ENCODE results near the gene HAUS6.
"Not testable (repeated sequence)": the region's sequence is repeated elsewhere in the genome, so short reads cannot be mapped to it uniquely, and the experiment has no call there.

Gene HAUS6

GRCh38 chr9:19116107-19116790, 13.5 kb upstream of the HAUS6 start:
- DNase-seq = peak in 1 of 58 donors; percentile 6

GRCh38 chr9:19114680-19115270, 12.1 kb upstream of the HAUS6 start:
- no peak for DNase-seq

- DNase-seq = no peak
Measured at GRCh38 chr9:19113964-19114679, 11.4 kb upstream of the HAUS6 start.

GRCh38 chr9:19113064-19113611, 10.4 kb upstream of the HAUS6 start:
- DNase-seq = not testable (repeated sequence)

GRCh38 chr9:19108038-19108437, 5.3 kb upstream of the HAUS6 start:
- DNase-seq = no peak

GRCh38 chr9:19104515-19105282, 2.0 kb upstream of the HAUS6 start:
- DNase-seq = no peak

GRCh38 chr9:19102181-19102630, 498 bp downstream of the HAUS6 start:
- peak in 5 of 58 donors; percentile 19 to 45 (median 42) for DNase-seq

GRCh38 chr9:19101203-19101602, 1.5 kb downstream of the HAUS6 start:
- no peak for DNase-seq

- not testable (repeated sequence) for DNase-seq
Measured at GRCh38 chr9:19097431-19097830, 5.3 kb downstream of the HAUS6 start.

GRCh38 chr9:19087106-19088000, 15.4 kb downstream of the HAUS6 start:
- no peak for DNase-seq

GRCh38 chr9:19085295-19085694, 17.4 kb downstream of the HAUS6 start:
- DNase-seq = no peak

- DNase-seq = no peak
Measured at GRCh38 chr9:19074836-19075235, 27.9 kb downstream of the HAUS6 start.

GRCh38 chr9:19074229-19074628, 28.5 kb downstream of the HAUS6 start:
- no peak for DNase-seq

- DNase-seq = no peak
Measured at GRCh38 chr9:19057033-19057432, 45.7 kb downstream of the HAUS6 start.

GRCh38 chr9:19050637-19051591, 51.8 kb downstream of the HAUS6 start:
- no peak for DNase-seq

GRCh38 chr9:19049917-19050636, 52.6 kb downstream of the HAUS6 start:
- peak in 31 of 58 donors; percentile 17 to 76 (median 42) for DNase-seq

- peak; percentile 65 to 98 (median 89) for DNase-seq
Measured at GRCh38 chr9:19048966-19049916, 53.5 kb downstream of the HAUS6 start, which contains the start of gene RRAGA. RRAGA (plus strand) TSS chr9:19049427; CDS start chr9:19049660, 233 bp downstream.

All from anterior cingulate cortex (tissue), 58 donors.